Trophoblast cell (in vitro differentiated cells and primary cell): ENCODE results near the gene HES7.
A peak's percentile ranks its signal among the peaks of the same experiment; 100 is the strongest.

ENCODE experiments used
- DNase-seq, 2 donors: peaks; one replicate each; pipeline ENCODE4 v3.0.0-alpha.2; 2016
- H2AFZ ChIP-seq: 2 replicates; pipeline ENCODE4 v1.6.1; 2013; ENCODE audit warnings: low read length, moderate library complexity, mild to moderate bottlenecking; ENCODE audit not compliant: insufficient read depth, poor library complexity
- H2AK5ac ChIP-seq: 2 replicates; pipeline ENCODE4 v1.6.1; 2013; ENCODE audit warnings: mild to moderate bottlenecking, low read length
- H2BK120ac ChIP-seq: 2 replicates; pipeline ENCODE4 v1.6.1; 2013; ENCODE audit warnings: low read length, mild to moderate bottlenecking, moderate library complexity; ENCODE audit not compliant: insufficient read depth, poor library complexity
- H2BK12ac ChIP-seq: 2 replicates; pipeline ENCODE4 v1.6.1; 2013; ENCODE audit warnings: mild to moderate bottlenecking, low read length, moderate library complexity
- H2BK5ac ChIP-seq: 2 replicates; pipeline ENCODE4 v1.6.1; 2013; ENCODE audit warnings: low read length, low read depth, moderate library complexity, mild to moderate bottlenecking; ENCODE audit not compliant: poor library complexity
- H3K14ac ChIP-seq: 2 replicates; pipeline ENCODE4 v1.6.1; 2013; ENCODE audit warnings: mild to moderate bottlenecking, low read length
- H3K18ac ChIP-seq: 2 replicates; pipeline ENCODE4 v1.6.1; 2013; ENCODE audit warnings: mild to moderate bottlenecking, low read length
- H3K23ac ChIP-seq: 2 replicates; pipeline ENCODE4 v1.6.1; 2013; ENCODE audit warnings: low read length
- H3K27ac ChIP-seq: 2 replicates; pipeline ENCODE4 v1.5.1; 2013; ENCODE audit warnings: low read depth, mild to moderate bottlenecking, inconsistent platforms, low read length, moderate library complexity
- H3K27me3 ChIP-seq: 2 replicates; pipeline ENCODE4 v1.6.1; 2013; ENCODE audit warnings: inconsistent platforms, mild to moderate bottlenecking, low read length, moderate library complexity; ENCODE audit not compliant: insufficient read depth
- H3K36me3 ChIP-seq, 2 experiments: 1 replicate in 1 of 2; 2 replicates in 1 of 2; pipeline ENCODE4 v1.6.1; 2013; ENCODE audit warnings: low read length in 2 of 2, mild to moderate bottlenecking in 2 of 2, moderate library complexity in 1 of 2; ENCODE audit not compliant: insufficient read depth in 2 of 2, control insufficient read depth in 1 of 2
- H3K4ac ChIP-seq: 2 replicates; pipeline ENCODE4 v1.6.1; 2013; ENCODE audit warnings: low read depth, mild to moderate bottlenecking, low read length, moderate library complexity
- H3K4me1 ChIP-seq, 2 experiments: 1 replicate in 1 of 2; 2 replicates in 1 of 2; pipeline ENCODE4 v1.6.1; 2013; ENCODE audit warnings: low read length in 2 of 2, mild to moderate bottlenecking in 2 of 2, moderate library complexity in 1 of 2; ENCODE audit not compliant: insufficient read depth in 2 of 2, control insufficient read depth in 1 of 2
- H3K4me2 ChIP-seq: 2 replicates; pipeline ENCODE4 v1.6.1; 2013; ENCODE audit warnings: inconsistent platforms, mild to moderate bottlenecking, low read length, moderate library complexity
- H3K4me3 ChIP-seq: 2 replicates; pipeline ENCODE4 v1.5.1; 2013; ENCODE audit warnings: mild to moderate bottlenecking, low read depth, low read length, inconsistent platforms
- H3K79me1 ChIP-seq: one replicate; pipeline ENCODE4 v1.6.1; 2013; ENCODE audit warnings: low read length
- H3K79me2 ChIP-seq: 2 replicates; pipeline ENCODE4 v1.6.1; 2013; ENCODE audit warnings: low read length, mild to moderate bottlenecking; ENCODE audit not compliant: control insufficient read depth, insufficient read depth, poor library complexity
- H3K9ac ChIP-seq: 2 replicates; pipeline ENCODE4 v1.6.1; 2013; ENCODE audit warnings: mild to moderate bottlenecking, low read length
- H3K9me3 ChIP-seq: 2 replicates; pipeline ENCODE4 v1.6.1; 2013; ENCODE audit warnings: low read depth, mild to moderate bottlenecking, control low read depth, inconsistent platforms, low read length; ENCODE audit not compliant: insufficient read depth
- H4K12ac ChIP-seq: 2 replicates; pipeline ENCODE4 v1.6.1; 2013; ENCODE audit warnings: low read depth, mild to moderate bottlenecking, low read length, moderate library complexity
- H4K8ac ChIP-seq: 2 replicates; pipeline ENCODE4 v1.6.1; 2013; ENCODE audit warnings: low read depth, mild to moderate bottlenecking, low read length, moderate library complexity
- H4K91ac ChIP-seq: one replicate; pipeline ENCODE4 v1.6.1; 2013; ENCODE audit warnings: low read depth, mild to moderate bottlenecking, low read length, moderate library complexity
- WGBS: extraction: QIAGEN DNeasy Blood & Tissue Kit; methylation state at CpG from one replicate; pipeline ENCODE4 v1.1.7; 2013; ENCODE audit warnings: missing lambda C conversion rate; ENCODE audit not compliant: insufficient read length, insufficient coverage; ENCODE audit errors: extremely low coverage; 5-methylcytosine and 5-hydroxymethylcytosine counted together

HES7 gene

DNA sequence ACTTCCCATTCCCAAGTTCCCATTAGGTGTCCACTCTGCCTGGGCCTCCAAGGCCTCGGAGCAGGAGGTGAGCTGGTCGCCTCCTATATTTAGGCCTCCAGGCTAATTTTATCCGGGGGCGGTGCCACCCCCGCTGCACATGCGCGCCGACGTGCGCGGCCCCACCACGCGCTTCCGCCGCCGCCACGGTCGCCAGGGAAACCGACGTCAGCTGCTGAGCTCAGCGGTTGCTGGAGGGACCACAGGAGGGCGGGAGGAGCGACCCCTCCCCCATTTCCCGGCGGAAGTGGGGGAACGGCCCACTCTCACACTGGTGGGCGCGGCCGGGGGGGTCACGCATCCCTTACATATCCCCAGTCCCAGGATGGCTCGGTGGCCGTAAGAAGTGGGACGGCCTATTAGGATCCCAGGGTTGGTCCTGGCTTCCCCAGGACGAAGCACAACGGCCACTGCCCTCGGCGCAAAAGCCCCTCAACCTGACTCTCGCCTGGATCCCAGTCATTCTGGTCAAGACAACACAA is 27.3 kb upstream of the HES7 start:
- Histone ChIP-seq H3K79me1 (peaks cover 9% of the 10 kb centered on the region), H3K14ac (peak overlapping the region; percentile 8), H4K12ac (no peak overlapping the region), H3K23ac (no peak overlapping the region), H2AFZ (peak overlapping the region; percentile 28), H2AK5ac (no peak overlapping the region), H3K79me2 (peaks cover 2% of the 10 kb centered on the region), H3K4me2 (peak overlapping the region; percentile 89), H3K27me3 (no peaks in the 10 kb centered on the region), H3K4me1 (peaks cover 22 to 32% of the 10 kb centered on the region in 2 experiments), H3K4me3 (peak overlapping the region; percentile 79), H3K9me3 (no peaks in the 10 kb centered on the region), H3K27ac (no peak overlapping the region), H3K36me3 (peaks cover 36 to 38% of the 10 kb centered on the region in 2 experiments), H2BK5ac (no peak overlapping the region), H4K8ac (peak overlapping the region; percentile 29), H2BK12ac (no peak overlapping the region), H4K91ac (peak overlapping the region; percentile 1), H3K4ac (no peak overlapping the region), H3K18ac (peak overlapping the region; percentile 21), H2BK120ac (no peak overlapping the region), H3K9ac (no peak overlapping the region)
- peak in 1 of 2 donors; percentile 67 for DNase-seq
- WGBS, result no CpG with 5 or more reads among the region's 38 CpGs

DNA sequence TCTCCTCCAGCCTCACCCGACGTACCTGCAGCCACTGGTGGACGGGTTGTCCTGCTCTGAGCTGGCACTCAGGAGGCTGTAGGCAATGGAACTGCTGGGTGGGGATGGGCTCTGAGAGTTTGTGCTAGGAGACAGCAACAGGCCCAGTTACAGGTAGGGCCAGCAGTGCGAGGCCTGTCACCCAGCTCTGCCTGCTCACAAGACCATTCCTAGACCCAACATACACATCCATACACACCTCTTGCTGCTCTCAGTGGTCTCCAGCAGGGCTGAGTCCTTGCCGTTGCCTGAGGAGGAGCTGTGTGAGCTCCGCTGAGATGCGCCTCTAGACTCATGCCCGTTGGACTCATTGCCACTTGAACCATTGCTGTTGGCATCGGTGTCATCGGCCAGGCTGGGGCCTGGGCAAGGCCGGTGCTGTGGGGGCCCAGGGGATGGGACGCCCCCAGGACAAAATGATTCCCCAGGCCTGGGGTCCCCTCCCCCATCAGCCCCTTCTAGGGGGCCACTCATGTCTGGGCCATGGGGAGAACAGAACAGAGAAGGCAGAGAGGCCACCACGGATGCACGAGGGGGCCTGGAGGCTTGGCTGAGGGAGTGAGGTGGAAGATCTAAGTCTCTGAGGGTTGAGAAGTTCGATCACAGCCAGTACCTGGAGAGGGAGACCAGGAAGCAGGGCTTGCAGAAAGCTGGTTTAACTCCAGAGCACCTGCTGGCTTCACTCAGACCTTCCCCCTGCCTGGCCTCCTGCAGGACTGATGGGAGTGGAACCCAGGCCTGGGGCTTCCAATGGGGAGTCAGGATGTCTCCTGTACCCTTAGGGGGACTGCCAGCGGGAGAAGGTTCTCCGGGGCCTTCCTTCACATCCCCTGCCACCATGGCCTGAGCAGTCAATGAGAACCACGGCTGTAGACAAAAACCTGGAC is 26.6 kb upstream of the HES7 start:
- DNase-seq, result no peak
- Histone ChIP-seq H4K8ac (no peak overlapping the region), H3K4me1 (peaks cover 16 to 26% of the 10 kb centered on the region in 2 experiments), H2BK5ac (no peak overlapping the region), H2AK5ac (no peak overlapping the region), H3K79me2 (peaks cover 2% of the 10 kb centered on the region), H3K4me2 (peak overlapping the region; percentile 89), H2BK12ac (no peak overlapping the region), H3K9ac (no peak overlapping the region), H3K14ac (no peak overlapping the region), H3K9me3 (no peaks in the 10 kb centered on the region), H3K18ac (peak overlapping the region; percentile 21), H3K27ac (no peak overlapping the region), H3K79me1 (peaks cover 9% of the 10 kb centered on the region), H4K91ac (no peak overlapping the region), H4K12ac (no peak overlapping the region), H2AFZ (peak overlapping the region; percentile 28), H3K23ac (no peak overlapping the region), H2BK120ac (no peak overlapping the region), H3K4ac (no peak overlapping the region), H3K27me3 (no peaks in the 10 kb centered on the region), H3K36me3 (peaks cover 41 to 45% of the 10 kb centered on the region in 2 experiments), H3K4me3 (no peak overlapping the region)
- WGBS, result no CpG with 5 or more reads among the region's 18 CpGs

DNA sequence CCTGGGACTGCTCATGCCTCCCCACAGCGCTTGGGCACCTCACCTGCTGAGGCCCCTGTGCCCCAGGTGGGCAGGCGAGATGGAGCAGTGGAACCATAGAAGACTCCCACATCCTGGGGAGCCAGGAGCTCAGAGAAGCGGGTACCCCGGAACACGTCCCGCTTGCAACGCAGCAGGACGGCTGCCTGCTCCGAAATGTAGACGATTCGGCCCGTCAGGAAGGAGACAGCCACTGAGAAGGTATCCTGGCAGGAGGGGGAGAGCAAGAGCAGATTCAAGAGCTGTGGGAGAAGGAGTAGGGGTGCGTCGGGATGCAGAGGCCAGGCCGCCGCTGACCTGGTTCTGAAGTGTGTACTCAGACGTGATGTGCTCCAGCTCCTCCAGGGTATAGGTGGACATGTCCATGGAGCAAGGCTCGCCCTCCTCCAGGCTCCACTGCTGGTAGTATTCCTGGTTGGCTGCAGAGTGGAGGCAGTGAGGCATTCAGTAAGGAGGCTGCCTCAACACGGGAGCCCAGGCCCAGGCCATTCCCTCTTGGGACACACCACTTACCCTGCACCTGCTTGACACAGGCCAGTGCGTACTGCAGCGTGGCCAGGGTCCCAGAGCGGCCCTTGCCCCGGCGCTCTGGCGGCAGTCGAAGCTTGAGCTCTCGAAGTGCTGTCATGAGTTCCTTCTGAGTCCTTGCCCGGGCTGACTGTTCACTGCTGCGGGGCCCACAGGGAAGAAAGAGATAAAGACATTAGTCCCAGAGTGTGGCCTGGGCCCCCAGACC is 25.7 kb upstream of the HES7 start:
- Histone ChIP-seq H3K14ac (no peak overlapping the region), H3K23ac (no peak overlapping the region), H3K27ac (no peak overlapping the region), H3K4me1 (peaks cover 14 to 23% of the 10 kb centered on the region in 2 experiments), H3K79me1 (peaks cover 9% of the 10 kb centered on the region), H4K12ac (no peak overlapping the region), H3K18ac (no peak overlapping the region), H4K91ac (no peak overlapping the region), H2BK120ac (no peak overlapping the region), H2BK5ac (no peak overlapping the region), H3K36me3 (peaks cover 42 to 49% of the 10 kb centered on the region in 2 experiments), H2AFZ (no peak overlapping the region), H2BK12ac (no peak overlapping the region), H3K9ac (no peak overlapping the region), H4K8ac (no peak overlapping the region), H3K4ac (no peak overlapping the region), H3K4me2 (no peak overlapping the region), H3K9me3 (no peaks in the 10 kb centered on the region), H3K4me3 (no peak overlapping the region), H3K79me2 (peaks cover 2% of the 10 kb centered on the region), H3K27me3 (no peaks in the 10 kb centered on the region), H2AK5ac (no peak overlapping the region)
- no peak for DNase-seq
- WGBS, result no CpG with 5 or more reads among the region's 29 CpGs

DNA sequence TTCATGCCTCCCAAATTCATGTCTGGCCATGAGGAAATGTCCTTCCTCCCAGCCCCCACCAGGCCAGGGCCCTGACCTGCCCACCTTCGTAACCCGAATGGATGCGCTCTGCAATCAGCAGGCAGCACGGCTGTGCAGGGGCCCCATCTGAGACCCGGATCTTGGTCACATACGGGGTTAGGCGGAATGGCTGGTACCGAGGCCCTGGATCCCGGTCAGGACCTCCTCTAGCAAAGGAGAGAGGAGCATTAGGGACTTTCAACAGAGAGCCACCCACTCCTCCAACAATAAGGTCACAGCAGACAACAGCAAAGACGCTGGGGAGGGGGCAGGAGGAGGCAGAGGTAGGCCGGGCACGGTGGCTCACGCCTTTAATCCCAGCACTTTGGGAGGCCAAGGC is 24.7 kb upstream of the HES7 start:
- H3K9ac ChIP-seq, result no peak overlapping the region
- no peak overlapping the region for H3K27ac ChIP-seq
- no peak overlapping the region for H2BK120ac ChIP-seq
- no peak overlapping the region for H2BK5ac ChIP-seq
- no CpG with 5 or more reads among the region's 13 CpGs for WGBS
- H4K12ac ChIP-seq, result no peak overlapping the region
- H2AK5ac ChIP-seq, result no peak overlapping the region
- peaks cover 52 to 60% of the 10 kb centered on the region in 2 experiments for H3K36me3 ChIP-seq
- H3K79me2 ChIP-seq, result peaks cover 2% of the 10 kb centered on the region
- H3K23ac ChIP-seq, result no peak overlapping the region
- no peak overlapping the region for H2BK12ac ChIP-seq
- no peak for DNase-seq
- no peak overlapping the region for H2AFZ ChIP-seq
- H3K27me3 ChIP-seq, result no peaks in the 10 kb centered on the region
- H4K8ac ChIP-seq, result no peak overlapping the region
- no peak overlapping the region for H3K4me3 ChIP-seq
- H3K9me3 ChIP-seq, result no peaks in the 10 kb centered on the region
- H4K91ac ChIP-seq, result no peak overlapping the region
- H3K4ac ChIP-seq, result no peak overlapping the region
- H3K79me1 ChIP-seq, result peaks cover 5% of the 10 kb centered on the region
- no peak overlapping the region for H3K14ac ChIP-seq
- no peak overlapping the region for H3K4me2 ChIP-seq
- H3K4me1 ChIP-seq, result peaks cover 8 to 16% of the 10 kb centered on the region in 2 experiments
- no peak overlapping the region for H3K18ac ChIP-seq
